Measurements from ENCODE around the gene PEX14.
"Not testable (repeated sequence)": the region's sequence is repeated elsewhere in the genome, so short reads cannot be mapped to it uniquely, and the experiment has no call there.

Gene PEX14

GRCh38 chr1:10474613-10475507, at the start of gene PEX14:
Gene PEX14 (plus strand): TSS chr1:10474950. CDS start chr1:10474967, 17 bp downstream.
- Mint-ChIP-seq H3K27me3 (no peaks in the 10 kb centered on the region), H3K36me3 (no peaks in the 10 kb centered on the region), H3K27ac (peak within 1 kb of the TSS; percentile 96), H3K9me3 (peaks cover 2% of the 10 kb centered on the region), H3K4me3 (peak within 1 kb of the TSS; percentile 96), H3K4me1 (peaks cover 57% of the 10 kb centered on the region)
- peak; percentile 90 for ATAC-seq

DNA sequence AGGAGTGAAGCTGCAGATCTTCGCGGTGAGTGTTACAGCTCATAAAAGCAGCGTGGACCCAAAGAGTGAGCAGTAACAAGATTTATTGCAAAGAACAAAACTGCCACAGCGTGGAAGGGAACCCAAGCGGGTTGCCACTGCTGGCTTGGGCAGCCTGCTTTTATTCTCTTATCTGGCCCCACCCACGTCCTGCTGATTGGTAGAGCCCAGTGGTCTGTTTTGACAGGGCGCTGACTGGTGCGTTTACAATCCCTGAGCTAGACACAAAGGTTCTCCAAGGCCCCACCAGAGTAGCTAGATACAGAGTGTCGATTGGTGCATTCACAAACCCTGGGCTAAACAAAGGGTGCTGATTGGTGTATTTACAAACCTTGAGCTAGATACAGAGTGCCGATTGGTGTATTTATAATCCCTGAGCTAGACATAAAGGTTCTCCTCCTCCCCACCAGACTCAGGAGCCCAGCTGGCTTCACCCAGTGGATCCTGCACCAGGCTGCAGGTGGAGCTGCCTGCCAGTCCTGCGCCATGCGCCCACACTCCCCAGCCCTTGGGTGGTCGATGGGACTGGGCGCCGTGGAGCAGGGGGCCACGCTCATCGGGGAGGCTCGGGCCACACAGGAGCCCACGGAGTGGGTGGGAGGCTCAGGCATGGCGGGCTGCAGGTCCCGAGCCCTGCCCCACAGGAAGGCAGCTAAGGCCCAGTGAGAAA, 48.8 kb upstream of the PEX14 start:
- not testable (repeated sequence) for H3K36me3 Mint-ChIP-seq, H3K4me3 Mint-ChIP-seq, H3K27me3 Mint-ChIP-seq, H3K27ac Mint-ChIP-seq, H3K9me3 Mint-ChIP-seq, ATAC-seq
- H3K4me1 Mint-ChIP-seq = peaks cover 21% of the 10 kb centered on the region

DNA sequence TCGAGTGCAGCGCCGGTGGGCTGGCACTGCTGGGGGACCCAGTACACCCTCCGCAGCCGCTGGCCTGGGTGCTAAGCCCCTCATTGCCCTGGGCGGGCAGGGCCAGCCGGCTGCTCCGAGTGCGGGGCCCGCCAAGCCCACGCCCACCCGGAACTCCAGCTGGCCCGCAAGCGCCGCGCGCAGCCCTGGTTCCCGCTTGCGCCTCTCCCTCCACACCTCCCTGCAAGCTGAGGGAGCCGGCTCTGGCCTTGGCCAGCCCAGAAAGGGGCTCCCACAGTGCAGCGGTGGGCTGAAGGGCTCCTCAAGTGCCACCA, 48.3 kb upstream of the PEX14 start:
- not testable (repeated sequence) for H3K27me3 Mint-ChIP-seq, H3K27ac Mint-ChIP-seq

DNA sequence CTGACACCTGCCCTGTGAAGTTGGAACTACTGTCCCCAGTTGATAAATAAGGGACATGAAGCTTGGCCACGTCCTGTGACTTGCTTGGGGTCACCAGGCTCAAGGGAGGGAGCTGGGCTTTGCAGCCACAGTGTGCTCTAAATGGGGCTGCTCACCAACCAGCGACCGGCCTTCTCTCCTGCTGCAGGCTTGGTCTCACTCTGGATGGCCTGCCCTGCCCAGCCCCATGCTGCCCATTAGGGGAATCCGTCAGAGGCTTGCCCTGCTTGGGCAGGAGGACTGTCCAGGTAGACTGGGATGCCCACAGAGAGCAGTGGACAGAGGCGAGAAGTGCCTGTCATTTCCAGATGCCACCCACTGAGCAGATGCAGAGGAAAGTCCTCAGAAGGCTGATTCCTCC, 45.8 kb upstream of the PEX14 start:
- ATAC-seq = no peak
- H3K9me3 Mint-ChIP-seq = no peaks in the 10 kb centered on the region
- no peaks in the 10 kb centered on the region for H3K27me3 Mint-ChIP-seq
- peaks cover 39% of the 10 kb centered on the region for H3K4me1 Mint-ChIP-seq
- no peaks in the 10 kb centered on the region for H3K36me3 Mint-ChIP-seq
- no peak overlapping the region for H3K4me3 Mint-ChIP-seq
- H3K27ac Mint-ChIP-seq = peak overlapping the region; percentile 98

More for the DNA sequence above, 48.3 kb upstream of the PEX14 start:
- not testable (repeated sequence) for H3K4me3 Mint-ChIP-seq, H3K9me3 Mint-ChIP-seq, H3K36me3 Mint-ChIP-seq, ATAC-seq
- H3K4me1 Mint-ChIP-seq = peaks cover 26% of the 10 kb centered on the region

- H3K36me3 Mint-ChIP-seq = no peaks in the 10 kb centered on the region
- peak; percentile 2 for ATAC-seq
These were observed 44.9 kb upstream of the PEX14 start for GRCh38 chr1:10429868-10430215.

DNA sequence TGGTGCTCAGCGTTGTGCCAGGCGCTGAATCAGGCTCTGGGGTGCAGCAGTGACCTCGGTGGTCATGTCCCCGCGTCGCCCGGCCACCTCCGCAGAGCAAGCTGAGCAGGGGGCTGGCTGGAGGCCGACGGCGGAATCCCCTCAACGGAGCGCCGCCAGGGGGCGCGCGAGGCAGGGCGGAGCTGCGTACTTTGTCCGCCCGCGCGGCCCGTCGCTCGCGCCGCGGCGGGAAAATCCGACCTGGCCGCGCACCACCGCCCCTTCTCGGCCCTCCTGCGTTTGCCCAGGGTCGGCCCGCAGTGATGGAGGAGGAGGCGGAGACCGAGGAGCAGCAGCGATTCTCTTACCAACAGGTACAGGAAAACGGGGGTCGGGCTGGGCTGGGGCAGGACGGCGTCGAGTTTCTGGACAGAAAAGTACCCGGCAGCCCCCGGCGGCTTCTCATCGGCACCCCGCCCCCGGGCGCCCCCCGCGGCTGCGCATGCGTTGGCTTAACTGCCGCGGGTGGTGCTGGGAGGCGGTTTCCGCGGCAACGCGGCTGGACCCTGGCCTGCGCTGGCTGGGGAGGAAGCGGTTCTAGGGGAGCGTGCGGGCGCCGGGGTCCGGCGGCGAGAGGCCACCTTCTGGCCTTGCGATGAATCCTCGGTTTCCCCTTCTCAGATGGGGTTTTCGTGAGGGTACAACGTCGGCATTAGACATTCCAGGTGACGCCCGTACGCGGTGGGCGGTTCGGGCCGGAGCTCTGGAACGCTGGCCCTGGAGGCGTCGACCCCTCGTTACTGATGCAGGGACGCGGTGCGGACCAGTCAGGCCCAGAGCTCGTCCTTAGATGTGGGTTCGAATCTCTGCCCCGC, 44.3 kb upstream of the PEX14 start, which contains the start of gene CENPS:
Gene CENPS (plus strand): TSS at position 218 of the 854 bp plus-strand sequence. CDS start 85 bp downstream, at position 303.
- peak; percentile 91 for ATAC-seq
- H3K4me1 Mint-ChIP-seq = peaks cover 45% of the 10 kb centered on the region
- H3K9me3 Mint-ChIP-seq = no peaks in the 10 kb centered on the region
- H3K27me3 Mint-ChIP-seq = no peaks in the 10 kb centered on the region
- H3K4me3 Mint-ChIP-seq = peak within 1 kb of the TSS; percentile 95
- H3K36me3 Mint-ChIP-seq = no peaks in the 10 kb centered on the region
- H3K27ac Mint-ChIP-seq = peak within 1 kb of the TSS; percentile 98

More at GRCh38 chr1:10429868-10430215, 44.9 kb upstream of the PEX14 start:
- Mint-ChIP-seq H3K4me1 (peaks cover 45% of the 10 kb centered on the region), H3K27ac (peak overlapping the region; percentile 98), H3K4me3 (peak overlapping the region; percentile 95), H3K27me3 (no peaks in the 10 kb centered on the region), H3K9me3 (no peaks in the 10 kb centered on the region)

DNA sequence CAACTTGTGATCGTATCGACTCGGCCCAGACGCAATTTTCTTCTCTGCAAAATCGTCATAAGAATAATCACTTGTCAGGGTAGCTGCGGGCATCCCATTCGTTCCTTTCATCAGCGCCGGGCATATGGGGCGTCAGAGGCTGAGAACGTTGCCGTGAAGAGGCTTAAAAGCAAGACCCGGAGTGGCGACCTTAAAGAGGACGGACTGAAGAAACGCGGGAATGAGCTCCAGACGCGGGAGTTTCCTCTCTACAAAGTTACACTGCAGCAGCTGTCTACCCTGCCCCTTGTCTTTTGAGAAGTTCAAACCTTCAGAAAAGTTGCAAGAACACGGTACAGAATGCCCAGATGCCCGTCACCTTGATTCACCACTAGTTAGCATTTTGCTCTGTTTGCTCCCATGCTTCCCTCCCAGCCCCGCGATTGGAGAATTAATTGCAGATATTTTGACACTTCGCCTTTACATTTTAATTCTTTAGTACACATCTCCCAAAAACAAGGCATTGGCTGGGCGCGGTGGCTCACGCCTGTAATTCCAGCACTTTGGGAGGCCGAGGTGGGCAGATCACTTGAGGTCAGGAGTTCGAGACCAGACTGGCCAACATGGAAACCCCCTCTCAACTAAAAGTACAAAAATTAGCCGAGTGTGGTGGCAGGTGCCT, 43.5 kb upstream of the PEX14 start:
- ATAC-seq = no peak
- no peaks in the 10 kb centered on the region for H3K9me3 Mint-ChIP-seq
- no peaks in the 10 kb centered on the region for H3K27me3 Mint-ChIP-seq
- H3K4me1 Mint-ChIP-seq = peaks cover 45% of the 10 kb centered on the region
- H3K27ac Mint-ChIP-seq = peak overlapping the region; percentile 98
- peak overlapping the region; percentile 95 for H3K4me3 Mint-ChIP-seq
- H3K36me3 Mint-ChIP-seq = no peaks in the 10 kb centered on the region

DNA sequence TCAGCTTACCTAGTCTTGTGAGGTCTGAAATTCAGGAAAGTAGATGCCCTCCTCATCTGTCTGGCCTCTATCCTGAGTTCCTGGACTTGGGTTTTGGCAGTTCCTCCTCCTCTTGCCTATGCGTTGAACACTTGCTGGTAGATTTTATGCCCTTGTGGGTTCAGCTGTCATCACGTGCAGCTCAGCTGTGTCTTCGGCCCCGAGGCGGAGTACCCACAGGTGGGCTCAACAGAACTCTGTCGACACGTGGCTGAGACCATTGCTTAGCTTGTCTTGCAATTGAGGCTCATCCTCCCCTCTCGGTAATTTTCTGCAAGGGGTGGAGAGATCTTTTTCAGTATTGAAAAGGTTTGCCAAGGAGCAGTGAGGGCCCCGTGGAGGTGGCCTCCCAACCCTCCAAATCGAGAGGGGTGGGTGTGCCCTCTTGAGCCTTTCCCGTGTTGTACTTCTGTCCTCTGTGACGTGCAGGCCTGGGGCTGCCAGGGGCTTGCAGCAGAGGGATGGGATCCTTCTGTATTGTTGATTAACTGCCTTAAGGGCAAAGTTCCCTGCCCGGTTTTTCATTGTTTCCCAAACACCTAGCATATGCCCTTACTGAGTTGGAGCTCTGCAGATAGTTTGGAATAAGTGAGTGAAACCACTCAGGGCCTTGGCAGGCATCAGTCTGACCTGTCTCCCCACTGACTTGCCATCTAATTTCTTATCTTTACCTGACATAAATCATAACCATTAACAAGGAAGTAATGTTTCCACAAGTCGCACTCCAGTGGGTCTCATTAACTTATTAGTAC, 41.6 kb upstream of the PEX14 start:
- H3K4me3 Mint-ChIP-seq = no peak overlapping the region
- H3K4me1 Mint-ChIP-seq = peaks cover 40% of the 10 kb centered on the region
- peak overlapping the region; percentile 31 for H3K27ac Mint-ChIP-seq
- no peaks in the 10 kb centered on the region for H3K27me3 Mint-ChIP-seq
- ATAC-seq = no peak
- H3K36me3 Mint-ChIP-seq = no peaks in the 10 kb centered on the region
- no peaks in the 10 kb centered on the region for H3K9me3 Mint-ChIP-seq

DNA sequence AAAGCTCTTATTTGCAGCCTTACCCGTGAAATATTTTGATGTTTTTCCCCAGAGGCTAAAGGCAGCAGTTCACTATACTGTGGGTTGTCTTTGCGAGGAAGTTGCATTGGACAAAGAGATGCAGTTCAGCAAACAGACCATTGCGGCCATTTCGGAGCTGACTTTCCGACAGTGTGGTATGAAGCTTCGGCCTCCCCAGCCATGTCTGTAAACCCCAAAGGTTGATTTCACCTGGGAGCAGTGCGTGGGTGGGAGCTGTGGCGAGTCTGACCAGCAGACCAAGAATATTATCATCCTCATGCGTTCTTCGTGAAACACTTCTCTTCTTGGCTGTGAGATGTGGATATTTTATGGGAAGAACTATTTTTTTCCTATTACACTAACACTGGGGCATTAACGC, 41.0 kb upstream of the PEX14 start:
- H3K4me1 Mint-ChIP-seq = peaks cover 34% of the 10 kb centered on the region
- H3K36me3 Mint-ChIP-seq = no peaks in the 10 kb centered on the region
- H3K4me3 Mint-ChIP-seq = no peak overlapping the region
- ATAC-seq = no peak
- no peaks in the 10 kb centered on the region for H3K9me3 Mint-ChIP-seq
- no peaks in the 10 kb centered on the region for H3K27me3 Mint-ChIP-seq
- peak overlapping the region; percentile 31 for H3K27ac Mint-ChIP-seq

DNA sequence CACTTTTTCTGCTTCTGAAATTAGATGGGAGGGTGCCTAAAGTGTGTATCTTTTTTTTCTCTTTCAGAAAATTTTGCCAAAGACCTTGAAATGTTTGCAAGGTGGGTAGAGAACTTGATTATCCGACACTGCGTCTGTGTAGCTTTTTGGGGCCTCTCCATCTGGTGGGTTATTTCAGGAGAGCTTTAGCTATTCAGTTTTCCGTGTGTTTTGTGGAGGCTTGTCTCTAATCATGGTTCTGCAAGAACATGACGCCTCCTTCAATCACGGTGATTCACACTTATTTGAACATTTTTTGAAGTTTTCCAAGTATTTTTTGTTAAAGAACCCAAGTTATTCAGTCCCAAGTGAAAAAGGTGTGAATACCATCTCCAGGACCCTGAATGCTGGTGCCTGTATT, 40.2 kb upstream of the PEX14 start:
- ATAC-seq = no peak
- Mint-ChIP-seq H3K4me3 (no peak overlapping the region), H3K27me3 (no peaks in the 10 kb centered on the region), H3K27ac (peak overlapping the region; percentile 31), H3K9me3 (no peaks in the 10 kb centered on the region), H3K4me1 (peaks cover 33% of the 10 kb centered on the region), H3K36me3 (no peaks in the 10 kb centered on the region)

GRCh38 chr1:10437052-10437451, 37.7 kb upstream of the PEX14 start:
- H3K27me3 Mint-ChIP-seq = no peaks in the 10 kb centered on the region
- H3K4me1 Mint-ChIP-seq = peaks cover 17% of the 10 kb centered on the region
- no peaks in the 10 kb centered on the region for H3K9me3 Mint-ChIP-seq
- H3K4me3 Mint-ChIP-seq = no peak overlapping the region
- no peak overlapping the region for H3K27ac Mint-ChIP-seq
- no peak for ATAC-seq
- no peaks in the 10 kb centered on the region for H3K36me3 Mint-ChIP-seq

GRCh38 chr1:10438677-10439163, 36.0 kb upstream of the PEX14 start:
- H3K27me3 Mint-ChIP-seq = no peaks in the 10 kb centered on the region
- peaks cover 8% of the 10 kb centered on the region for H3K4me1 Mint-ChIP-seq
- no peaks in the 10 kb centered on the region for H3K36me3 Mint-ChIP-seq
- H3K9me3 Mint-ChIP-seq = no peaks in the 10 kb centered on the region
- no peak overlapping the region for H3K27ac Mint-ChIP-seq
- ATAC-seq = no peak
- H3K4me3 Mint-ChIP-seq = no peak overlapping the region

- Mint-ChIP-seq H3K27ac (no peak overlapping the region), H3K4me1 (no peaks in the 10 kb centered on the region), H3K36me3 (no peaks in the 10 kb centered on the region), H3K27me3 (no peaks in the 10 kb centered on the region), H3K4me3 (no peak overlapping the region), H3K9me3 (no peaks in the 10 kb centered on the region)
- no peak for ATAC-seq
These were observed 34.4 kb upstream of the PEX14 start for GRCh38 chr1:10440305-10440704.

DNA sequence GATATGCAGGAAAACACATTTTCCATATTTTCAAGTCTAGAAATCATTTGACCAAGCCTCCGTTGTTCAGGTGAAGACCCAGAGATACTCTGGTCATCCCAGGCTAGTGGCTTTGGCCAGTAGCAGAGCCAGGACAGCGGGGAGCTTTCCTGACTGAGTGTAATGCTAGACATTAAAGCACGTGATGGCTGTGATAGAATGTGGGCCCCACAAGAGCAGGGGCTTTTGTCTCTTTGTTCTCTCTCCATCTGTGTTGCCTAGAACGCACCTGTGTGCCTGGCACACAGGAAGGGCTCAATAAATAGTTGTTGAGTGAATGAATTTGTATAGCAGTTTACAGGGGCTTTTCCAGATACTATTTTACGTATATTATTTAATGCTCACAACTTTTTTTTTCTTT, 34.0 kb upstream of the PEX14 start:
- no peaks in the 10 kb centered on the region for H3K9me3 Mint-ChIP-seq
- H3K36me3 Mint-ChIP-seq = no peaks in the 10 kb centered on the region
- no peak overlapping the region for H3K27ac Mint-ChIP-seq

More for the DNA sequence above, 34.0 kb upstream of the PEX14 start:
- no peak for ATAC-seq
- Mint-ChIP-seq H3K27me3 (no peaks in the 10 kb centered on the region), H3K4me3 (no peak overlapping the region), H3K4me1 (no peaks in the 10 kb centered on the region)

All from stimulated activated memory B cell treated with anti-CD40 and anti-IgM and Interleukin-4, amounts not matched to agents 10 μg/mL and 1 μg/mL and 100 μg/mL, for 72 hours (primary cell).